Neural cell (in vitro differentiated cells): ENCODE measurements around the gene CDK5RAP2.

ENCODE experiments used
- CTCF ChIP-seq: fragments of 450-650 bp; IDR thresholded peaks from 2 replicates; pipeline ENCODE4 v1.5.1; 2014; ENCODE audit warnings: antibody characterized with exemption, mild to moderate bottlenecking, moderate library complexity; ENCODE audit not compliant: poor library complexity, severe bottlenecking
- EP300 ChIP-seq: fragments of 450-650 bp; conservative IDR thresholded peaks from 2 replicates; pipeline ENCODE4 v1.6.1; 2014; ENCODE audit warnings: antibody characterized with exemption, mild to moderate bottlenecking, moderate library complexity; ENCODE audit not compliant: poor library complexity, severe bottlenecking
- EZH2 ChIP-seq: fragments of 200-600, 300-800 bp; shearing (Covaris generic), sonication (generic); IDR thresholded peaks from 2 replicates; pipeline ENCODE4 v1.6.1; 2014; ENCODE audit warnings: antibody characterized with exemption, low read length, borderline replicate concordance, mild to moderate bottlenecking; ENCODE audit not compliant: insufficient read depth, poor library complexity, severe bottlenecking
- MXI1 ChIP-seq: fragments of 450-650 bp; conservative IDR thresholded peaks from 2 replicates; pipeline ENCODE4 v1.6.1; 2014; ENCODE audit warnings: antibody characterized with exemption, mild to moderate bottlenecking; ENCODE audit not compliant: poor library complexity, severe bottlenecking
- POLR2AphosphoS5 ChIP-seq: IDR thresholded peaks from 2 replicates; pipeline ENCODE4 v1.6.1; 2012
- RAD21 ChIP-seq: fragments of 450-650 bp; conservative IDR thresholded peaks from 2 replicates; pipeline ENCODE4 v1.6.1; 2014; ENCODE audit warnings: antibody characterized with exemption, mild to moderate bottlenecking, moderate library complexity
- REST ChIP-seq: IDR thresholded peaks from 2 replicates; pipeline ENCODE4 v1.6.1; 2012; ENCODE audit warnings: borderline replicate concordance

- TF ChIP-seq CTCF: no peak
- TF ChIP-seq POLR2AphosphoS5: no peak
- no peak for TF ChIP-seq EP300
- TF ChIP-seq REST: no peak
- TF ChIP-seq MXI1: no peak
- TF ChIP-seq EZH2: no peak
- no peak for TF ChIP-seq RAD21
Measured at GRCh38 chr9:120524863-120525262, 55.1 kb downstream of the CDK5RAP2 start.
